Panc1 (cell line): Measurements from ENCODE around the gene SPTBN4. TPM values are rescaled to one million over a fixed set of nuclear protein-coding genes. Genes with fewer than 3 reads are reported as not detected.

Experiments
- ATAC-seq: fragments of 200-7000 bp; cut with Tn5 transposase; 2 replicates; pipeline ENCODE4 v1.9.1; 2020; ENCODE audit warnings: mild to moderate bottlenecking, moderate library complexity
- BruUV-seq: library from RNA; stranded (reverse); fragments of 400-500 nt; replicated peaks from 2 replicates; lab custom pipeline; 2021; lab: Mats Ljungman, UMichigan
- CTCF ChIA-PET: fragments of 300-600 bp; sonication (Branson Sonifier 250); formaldehyde crosslinking; loops from one replicate; lab custom pipeline; 2022; ENCODE audit warnings: antibody characterized with exemption; lab: Charles Lee
- POLR2A ChIA-PET: fragments of 300-600 bp; sonication (Branson Sonifier 250); formaldehyde crosslinking; loops from one replicate; lab custom pipeline; 2022; ENCODE audit warnings: antibody characterized with exemption; lab: Charles Lee
- DNase-seq: peaks from one replicate; pipeline ENCODE4 v3.0.0-alpha.2; 2010; ENCODE audit warnings: low read depth, low spot score
- H3K27ac ChIP-seq: 2 replicates; pipeline ENCODE4 v1.5.1; 2011; ENCODE audit warnings: mild to moderate bottlenecking, low read length, inconsistent platforms
- H3K27me3 ChIP-seq: fragments of 200-500 bp; sonication (Bioruptor generic); 2 replicates; pipeline ENCODE4 v1.6.0; 2014; ENCODE audit warnings: low read length, inconsistent platforms; ENCODE audit not compliant: control insufficient read depth, insufficient read depth
- H3K36me3 ChIP-seq: fragments of 200-500 bp; sonication (Bioruptor generic); 2 replicates; pipeline ENCODE4 v1.5.1; 2014; ENCODE audit warnings: inconsistent platforms, mild to moderate bottlenecking, low read length, moderate library complexity; ENCODE audit not compliant: control insufficient read depth, insufficient read depth
- H3K4me1 ChIP-seq: 2 replicates; pipeline ENCODE4 v1.5.1; 2011; ENCODE audit warnings: inconsistent platforms, mild to moderate bottlenecking, low read length, moderate library complexity; ENCODE audit not compliant: control insufficient read depth, insufficient read depth
- H3K4me3 ChIP-seq, 2 experiments: 2 replicates each; pipeline ENCODE4 v1.5.1; 2011 to 2012; ENCODE audit warnings: low read depth in 2 of 2, low read length in 2 of 2, mild to moderate bottlenecking in 2 of 2, inconsistent platforms in 1 of 2, moderate library complexity in 1 of 2
- H3K9me3 ChIP-seq: fragments of 200-500 bp; sonication (Bioruptor generic); 2 replicates; pipeline ENCODE4 v1.5.1; 2014; ENCODE audit warnings: low read depth, mild to moderate bottlenecking, inconsistent platforms, low read length, moderate library complexity; ENCODE audit not compliant: control insufficient read depth, insufficient read depth
- POLR2AphosphoS5 ChIP-seq: IDR thresholded peaks from 2 replicates; pipeline ENCODE4 v1.6.1; 2012; ENCODE audit warnings: mild to moderate bottlenecking, low read depth, low read length, moderate library complexity
- SIN3A ChIP-seq: IDR thresholded peaks from 2 replicates; pipeline ENCODE4 v1.6.1; 2012; ENCODE audit warnings: low read depth, mild to moderate bottlenecking, low read length, moderate library complexity, borderline replicate concordance; ENCODE audit not compliant: insufficient read depth
- TCF7L2 ChIP-seq: IDR thresholded peaks from 2 replicates; pipeline ENCODE4 v1.6.1; 2011; ENCODE audit warnings: mild to moderate bottlenecking, low read depth, low read length, inconsistent platforms
- in situ Hi-C: cut with HindIII; loops from 2 replicates; pipeline ENCODE4 v1.10.0; 2016; ENCODE audit warnings: low sequenced_read_pairs, low pct_unique_long_range_greater_than_20kb
- intact Hi-C: fragments of 100-400 bp; cut with micrococcal nuclease; formaldehyde crosslinking; loops from one replicate; pipeline ENCODE4 v1.10.0; 2022; ENCODE audit not compliant: unreplicated experiment
- total RNA-seq: library from RNA; stranded (reverse); gene quantifications from one replicate; pipeline ENCODE4 v1.2.1, GENCODE V29; 2021; ENCODE audit not compliant: unreplicated experiment
- TF ChIP-seq, protein P1 (sequence below): fragments of 450-650 bp; IDR thresholded peaks from 2 replicates; pipeline ENCODE4 v1.5.1; 2017; ENCODE audit warnings: mild to moderate bottlenecking
- TF ChIP-seq, protein P2 (sequence below), 2 experiments: IDR thresholded peaks; 2 replicates each; pipeline ENCODE4 v1.6.1; 2011 to 2012; ENCODE audit warnings: low read depth in 2 of 2, control low read depth in 1 of 2, low read length in 1 of 2, mild to moderate bottlenecking in 1 of 2, moderate library complexity in 1 of 2; ENCODE audit not compliant: insufficient read depth in 1 of 2

SPTBN4 gene
- total RNA-seq, 1 experiment from 2014 or later: 1.2 TPM

DNA sequence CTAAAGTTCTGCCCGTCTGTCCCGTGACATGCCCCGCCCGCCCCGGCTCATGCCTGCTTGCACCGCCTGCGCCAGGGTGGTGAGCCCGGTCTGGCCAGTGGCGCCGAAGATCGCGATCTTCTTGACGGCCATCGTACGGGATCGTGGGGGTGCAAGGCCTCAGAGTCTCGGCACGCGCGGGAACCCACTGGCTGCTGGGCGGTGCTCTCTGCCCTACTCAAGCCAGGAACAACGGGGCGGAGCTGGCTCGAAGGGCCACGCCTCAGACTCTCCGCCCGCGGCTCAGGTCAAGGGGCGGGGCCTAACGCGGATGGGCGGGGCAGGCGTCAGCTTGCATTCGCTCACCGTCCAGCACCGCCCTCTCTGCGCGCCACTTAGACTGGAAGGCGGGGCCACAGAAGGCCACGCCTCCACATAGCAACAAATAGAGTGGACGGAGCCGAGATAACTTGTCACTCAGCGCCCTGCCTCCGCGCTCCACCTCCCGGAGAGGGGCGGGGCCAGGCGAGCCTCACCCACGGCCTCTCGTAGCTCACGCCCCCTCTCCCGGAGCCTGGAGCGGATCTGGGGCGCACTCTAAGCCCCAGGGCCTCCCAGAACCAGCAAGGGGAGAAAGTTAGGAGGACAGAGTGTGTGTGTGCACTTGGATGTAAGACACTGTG lies 1.1 kb upstream of the SPTBN4 start, which contains the start of gene BLVRB:
TSS of gene BLVRB (minus strand) at position 189 of the 662 bp plus-strand sequence. CDS start at position 132, 57 bp downstream.
- ChIA-PET CTCF (interaction anchor here (0.5 kb wide), 1 partner anchor 33 kb away, joined by 5 read pairs; no protein-coding TSS in a partner anchor), POLR2A (interaction anchor here (0.5 kb wide), 2 partner anchors 185 to 1831 kb away, joined by 3 read pairs; no protein-coding TSS in a partner anchor)
- peak within 1 kb of the TSS; percentile 82 for H3K27ac ChIP-seq
- peak; percentile 96 for ATAC-seq
- intact Hi-C loops: no loop called here
- TF ChIP-seq SIN3A: no peak; the same call in 1 of the 2 replicates
- no peak for TF ChIP-seq TCF7L2
- TF ChIP-seq, protein P1, sequence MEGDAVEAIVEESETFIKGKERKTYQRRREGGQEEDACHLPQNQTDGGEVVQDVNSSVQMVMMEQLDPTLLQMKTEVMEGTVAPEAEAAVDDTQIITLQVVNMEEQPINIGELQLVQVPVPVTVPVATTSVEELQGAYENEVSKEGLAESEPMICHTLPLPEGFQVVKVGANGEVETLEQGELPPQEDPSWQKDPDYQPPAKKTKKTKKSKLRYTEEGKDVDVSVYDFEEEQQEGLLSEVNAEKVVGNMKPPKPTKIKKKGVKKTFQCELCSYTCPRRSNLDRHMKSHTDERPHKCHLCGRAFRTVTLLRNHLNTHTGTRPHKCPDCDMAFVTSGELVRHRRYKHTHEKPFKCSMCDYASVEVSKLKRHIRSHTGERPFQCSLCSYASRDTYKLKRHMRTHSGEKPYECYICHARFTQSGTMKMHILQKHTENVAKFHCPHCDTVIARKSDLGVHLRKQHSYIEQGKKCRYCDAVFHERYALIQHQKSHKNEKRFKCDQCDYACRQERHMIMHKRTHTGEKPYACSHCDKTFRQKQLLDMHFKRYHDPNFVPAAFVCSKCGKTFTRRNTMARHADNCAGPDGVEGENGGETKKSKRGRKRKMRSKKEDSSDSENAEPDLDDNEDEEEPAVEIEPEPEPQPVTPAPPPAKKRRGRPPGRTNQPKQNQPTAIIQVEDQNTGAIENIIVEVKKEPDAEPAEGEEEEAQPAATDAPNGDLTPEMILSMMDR: no peak
- no peak for TF ChIP-seq POLR2AphosphoS5
- TF ChIP-seq, protein P2, sequence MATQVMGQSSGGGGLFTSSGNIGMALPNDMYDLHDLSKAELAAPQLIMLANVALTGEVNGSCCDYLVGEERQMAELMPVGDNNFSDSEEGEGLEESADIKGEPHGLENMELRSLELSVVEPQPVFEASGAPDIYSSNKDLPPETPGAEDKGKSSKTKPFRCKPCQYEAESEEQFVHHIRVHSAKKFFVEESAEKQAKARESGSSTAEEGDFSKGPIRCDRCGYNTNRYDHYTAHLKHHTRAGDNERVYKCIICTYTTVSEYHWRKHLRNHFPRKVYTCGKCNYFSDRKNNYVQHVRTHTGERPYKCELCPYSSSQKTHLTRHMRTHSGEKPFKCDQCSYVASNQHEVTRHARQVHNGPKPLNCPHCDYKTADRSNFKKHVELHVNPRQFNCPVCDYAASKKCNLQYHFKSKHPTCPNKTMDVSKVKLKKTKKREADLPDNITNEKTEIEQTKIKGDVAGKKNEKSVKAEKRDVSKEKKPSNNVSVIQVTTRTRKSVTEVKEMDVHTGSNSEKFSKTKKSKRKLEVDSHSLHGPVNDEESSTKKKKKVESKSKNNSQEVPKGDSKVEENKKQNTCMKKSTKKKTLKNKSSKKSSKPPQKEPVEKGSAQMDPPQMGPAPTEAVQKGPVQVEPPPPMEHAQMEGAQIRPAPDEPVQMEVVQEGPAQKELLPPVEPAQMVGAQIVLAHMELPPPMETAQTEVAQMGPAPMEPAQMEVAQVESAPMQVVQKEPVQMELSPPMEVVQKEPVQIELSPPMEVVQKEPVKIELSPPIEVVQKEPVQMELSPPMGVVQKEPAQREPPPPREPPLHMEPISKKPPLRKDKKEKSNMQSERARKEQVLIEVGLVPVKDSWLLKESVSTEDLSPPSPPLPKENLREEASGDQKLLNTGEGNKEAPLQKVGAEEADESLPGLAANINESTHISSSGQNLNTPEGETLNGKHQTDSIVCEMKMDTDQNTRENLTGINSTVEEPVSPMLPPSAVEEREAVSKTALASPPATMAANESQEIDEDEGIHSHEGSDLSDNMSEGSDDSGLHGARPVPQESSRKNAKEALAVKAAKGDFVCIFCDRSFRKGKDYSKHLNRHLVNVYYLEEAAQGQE (IDR thresholded peaks at IDR 0.05; ENCODE audit: insufficient read depth in 1 of 2, low read depth in 2 of 2, low read length in 1 of 2): no peak
- H3K9me3 ChIP-seq: no peaks in the 10 kb centered on the region
- no TSS peak for BruUV-seq
- H3K4me1 ChIP-seq: peaks cover 10% of the 10 kb centered on the region; the same call in 1 of the 2 replicates
- peak; percentile 92 for DNase-seq
- H3K4me3 ChIP-seq: peak within 1 kb of the TSS; percentile 68 to 82
- H3K36me3 ChIP-seq: no peaks in the 10 kb centered on the region; the same call in 1 of the 2 replicates
- no peaks in the 10 kb centered on the region for H3K27me3 ChIP-seq
- in situ Hi-C loops: no loop called here

DNA sequence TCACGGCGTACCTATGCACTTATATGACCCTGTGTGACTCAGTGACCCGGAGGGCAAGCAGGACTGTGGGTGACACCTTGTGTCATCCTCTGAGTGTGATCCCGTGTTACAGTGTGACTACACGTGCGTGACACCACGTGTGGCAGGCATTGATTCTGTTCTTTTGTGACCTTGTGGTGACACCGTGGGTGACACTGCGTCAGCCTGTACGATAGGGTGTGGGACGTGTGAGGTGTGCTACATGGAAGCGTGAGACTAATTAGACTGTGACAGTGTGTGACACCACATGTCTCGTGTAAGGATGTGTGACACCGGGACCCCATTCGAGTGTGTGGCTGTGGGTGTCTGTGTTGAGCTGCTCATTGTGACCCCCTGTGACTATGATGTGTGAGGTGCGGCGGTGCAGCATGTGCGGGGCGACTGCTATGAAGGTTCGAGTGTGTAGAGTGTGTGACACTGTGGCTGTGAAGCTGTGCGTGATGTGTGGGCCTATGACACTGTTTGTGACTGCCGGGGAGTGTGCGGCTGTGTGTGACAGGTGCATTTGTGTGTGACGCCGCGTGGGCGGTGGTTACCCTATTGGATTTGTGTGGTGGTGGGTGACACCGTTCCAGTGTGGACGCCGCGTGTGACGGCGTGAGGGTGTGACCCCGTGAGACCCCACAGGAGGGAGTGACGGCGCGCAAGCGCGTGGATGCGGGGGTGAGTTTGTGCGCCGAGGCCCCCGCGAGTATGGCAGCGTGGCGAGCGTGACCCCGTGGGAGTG lies 399 bp upstream of the SPTBN4 start:
- intact Hi-C loops: no loop called here
- ATAC-seq: no peak
- Histone ChIP-seq H3K27me3 (no peaks in the 10 kb centered on the region), H3K9me3 (no peaks in the 10 kb centered on the region), H3K4me3 (peak overlapping the region; percentile 68 to 76), H3K27ac (no peak overlapping the region), H3K36me3 (no peaks in the 10 kb centered on the region; the same call in 1 of the 2 replicates), H3K4me1 (peaks cover 10% of the 10 kb centered on the region; the same call in 1 of the 2 replicates)
- DNase-seq: no peak
- ChIA-PET POLR2A (no interaction called here), CTCF (no interaction called here)
- in situ Hi-C loops: no loop called here
- BruUV-seq: no TSS peak
- TF ChIP-seq, protein P1: no peak
- TF ChIP-seq, protein P2 (IDR thresholded peaks at IDR 0.05; ENCODE audit: insufficient read depth in 1 of 2, low read depth in 2 of 2, low read length in 1 of 2): no peak
- no peak for TF ChIP-seq POLR2AphosphoS5
- TF ChIP-seq SIN3A: no peak
- TF ChIP-seq TCF7L2: no peak
